ENCODE data around the gene OR1D5.
"Not testable (repeated sequence)": the region's sequence is repeated elsewhere in the genome, so short reads cannot be mapped to it uniquely, and the experiment has no call there.

The OR1D5 gene

GRCh38 chr17:3032258-3033247 lies 30.9 kb downstream of the OR1D5 start:
- DNase-seq: no peak

- not testable (repeated sequence) for DNase-seq
Measured at GRCh38 chr17:3030852-3031470, 32.4 kb downstream of the OR1D5 start.

GRCh38 chr17:3030096-3030495 lies 33.3 kb downstream of the OR1D5 start:
- DNase-seq: no peak

GRCh38 chr17:3029213-3029913 lies 34.0 kb downstream of the OR1D5 start:
- DNase-seq: no peak

- DNase-seq: no peak
Measured at GRCh38 chr17:3027786-3028532, 35.4 kb downstream of the OR1D5 start.

GRCh38 chr17:3026856-3027751 lies 36.3 kb downstream of the OR1D5 start:
- no peak for DNase-seq

- DNase-seq: no peak
Measured at GRCh38 chr17:3026125-3026855, 37.1 kb downstream of the OR1D5 start.

GRCh38 chr17:3025421-3026124 lies 37.8 kb downstream of the OR1D5 start:
- no peak for DNase-seq

- no peak for DNase-seq
Measured at GRCh38 chr17:3024346-3024745, 39.1 kb downstream of the OR1D5 start.

GRCh38 chr17:3022197-3022596 lies 41.2 kb downstream of the OR1D5 start:
- no peak for DNase-seq

GRCh38 chr17:3020381-3020780 lies 43.0 kb downstream of the OR1D5 start:
- no peak for DNase-seq

GRCh38 chr17:3019761-3020160 lies 43.6 kb downstream of the OR1D5 start:
- DNase-seq: peak in 1 of 2 experiments; percentile 19

GRCh38 chr17:3017936-3018335 lies 45.5 kb downstream of the OR1D5 start:
- no peak for DNase-seq

GRCh38 chr17:3015890-3016289 lies 47.5 kb downstream of the OR1D5 start:
- DNase-seq: no peak

GRCh38 chr17:3012926-3013581 lies 50.4 kb downstream of the OR1D5 start:
- peak in 1 of 2 experiments; percentile 77 for DNase-seq

Data from cerebellar nuclear complex (tissue), 1 donor.